ENCODE data around the gene PGC. TPM values are rescaled to one million over a fixed set of nuclear protein-coding genes. Genes with fewer than 3 reads are reported as not detected.

The PGC gene
- total and polyA plus RNA-seq, 2 of the 8 experiments (the other 6 are each of a cell fraction or from before 2014, with no cell fraction given): 0.09 TPM; not detected in 1

DNA sequence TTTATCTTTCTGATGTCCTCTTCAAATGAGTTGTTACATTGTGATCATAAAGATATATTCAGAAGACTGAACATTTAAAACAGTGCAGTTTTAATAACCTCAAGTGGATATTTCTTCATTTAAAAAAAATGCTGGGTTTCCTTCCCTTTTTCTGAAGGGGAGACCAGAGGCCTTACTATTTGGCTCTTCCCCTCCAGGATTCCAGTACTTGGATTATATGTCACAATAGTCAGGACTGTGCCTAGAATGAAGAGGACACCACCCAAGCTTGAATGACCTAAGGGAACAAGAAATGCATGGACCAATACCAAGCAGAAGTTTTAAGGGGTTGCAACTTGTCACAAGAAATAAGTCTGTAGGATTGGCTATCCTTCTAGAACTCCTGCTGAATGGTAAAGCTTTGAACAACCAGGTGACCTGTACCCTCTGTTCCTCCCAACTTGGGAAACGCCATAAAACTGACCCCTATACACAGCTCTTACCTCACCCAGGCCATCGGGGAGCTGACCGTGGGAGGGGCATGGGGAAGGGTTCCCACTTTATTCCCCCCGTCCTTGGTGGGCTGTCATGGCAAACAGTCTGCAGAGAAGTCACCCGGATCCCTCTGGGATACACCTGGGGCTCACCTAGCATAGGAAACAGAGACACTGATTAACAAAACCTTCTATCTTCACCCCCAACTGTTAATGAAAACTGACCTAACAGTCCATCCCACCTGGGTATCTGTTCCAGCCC is 30.5 kb upstream of the PGC start:
- WGBS, 2 experiments (ENCODE audit: extremely low coverage in 1 of 2, insufficient coverage in 1 of 2, insufficient read length in 1 of 2, insufficient replicate concordance in 2 of 2, low coverage in 1 of 2, low lambda C conversion rate in 2 of 2, missing lambda C conversion rate in 1 of 2): 90% methylated on average over 5 of the region's 5 CpGs; no CpG with 5 or more reads in 1 of the 2 experiments
- Histone ChIP-seq H3K14ac (ENCODE audit: insufficient read length) (no peak overlapping the region), H4K20me1 (replicated peaks in 1 of 2; ENCODE audit: control insufficient read depth in 1 of 2, insufficient read depth in 2 of 2, low read length in 2 of 2) (peaks cover 0 to 3% of the 10 kb centered on the region in 2 experiments), H3K4ac (replicated peaks; ENCODE audit: insufficient read length, low read depth, low read length) (no peak overlapping the region), H3K23me2 (ENCODE audit: low read depth, low read length) (peaks cover 8% of the 10 kb centered on the region), H3K9ac (replicated peaks in 1 of 4; ENCODE audit: extremely low read depth in 1 of 4, low read depth in 3 of 4, low read length in 3 of 4) (no peak overlapping the region), H2BK5ac (ENCODE audit: low read depth, low read length) (no peak overlapping the region), H3K4me2 (ENCODE audit: insufficient read depth in 1 of 2, low read depth in 2 of 2, low read length in 2 of 2) (no peak overlapping the region), H3K18ac (ENCODE audit: extremely low read depth, low read length) (no peak overlapping the region), H3K36me3 (ENCODE audit: control insufficient read depth in 2 of 4, insufficient read depth in 4 of 4, low read length in 3 of 4) (peaks cover 0 to 2% (median 0%) of the 10 kb centered on the region in 4 experiments; a peak in 2 of 8 replicates), H3K79me1 (ENCODE audit: low read depth, low read length) (no peaks in the 10 kb centered on the region), H3K27me3 (replicated peaks in 1 of 4; ENCODE audit: control insufficient read depth in 3 of 4, extremely low read depth in 1 of 4, insufficient read depth in 3 of 4, low read length in 3 of 4) (peaks cover 0 to 13% (median 6%) of the 10 kb centered on the region in 4 experiments; a peak in 6 of 7 replicates), H3K27ac (ENCODE audit: low read depth, low read length) (no peak overlapping the region), H4K8ac (ENCODE audit: extremely low read depth, insufficient read depth, low read length) (no peak overlapping the region), H4K5ac (ENCODE audit: insufficient read length, low read depth, low read length) (no peak overlapping the region), H2AK5ac (ENCODE audit: low read depth, low read length) (no peak overlapping the region), H3K23ac (ENCODE audit: insufficient read length) (no peak overlapping the region), H3K4me1 (replicated peaks in 1 of 4; ENCODE audit: control insufficient read depth in 3 of 4, insufficient read depth in 4 of 4, low read length in 3 of 4) (peaks cover 2 to 7% (median 5%) of the 10 kb centered on the region in 4 experiments; a peak in 4 of 7 replicates), H3K4me3 (ENCODE audit: extremely low read depth in 1 of 4, insufficient read depth in 2 of 4, low read depth in 3 of 4, low read length in 4 of 4) (no peak overlapping the region), H3K9me3 (ENCODE audit: insufficient read depth in 2 of 2, low read depth in 1 of 2, low read length in 1 of 2) (no peaks in the 10 kb centered on the region), H2BK20ac (ENCODE audit: low read length) (no peak overlapping the region), H2BK120ac (replicated peaks; ENCODE audit: low read depth, low read length) (no peak overlapping the region), H3K79me2 (ENCODE audit: control insufficient read depth in 1 of 2, insufficient read depth in 2 of 2, low read length in 2 of 2) (no peaks in the 10 kb centered on the region), H2BK15ac (ENCODE audit: low read length) (no peak overlapping the region), H3K56ac (replicated peaks; ENCODE audit: insufficient read length, low read depth, low read length) (no peak overlapping the region), H2BK12ac (ENCODE audit: low read depth, low read length) (no peak overlapping the region), H2AFZ (ENCODE audit: low read length) (no peak overlapping the region), H4K91ac (replicated peaks; ENCODE audit: insufficient read length, low read length) (no peak overlapping the region)
- no peak for DNase-seq (ENCODE audit: low read depth in 1 of 2, low spot score in 2 of 2)
- no peak for FAIRE-seq
- ChIA-PET CTCF (ENCODE audit: partially characterized antibody) (interaction anchor here (1.0 to 5.2 kb wide), 11 partner anchors 10 to 409 kb away, joined by 3 to 58 read pairs (median 10); partner anchors contain the start of genes BYSL, MED20 and TOMM6), POLR2A (ENCODE audit: partially characterized antibody) (interaction anchor here (0.6 to 1.0 kb wide), 2 partner anchors 9 to 12 kb away, joined by 3 read pairs; partner anchors contain the start of gene TOMM6)
- TF ChIP-seq SIRT6 (IDR thresholded peaks at IDR 0.05; ENCODE audit: low read length): no peak
- no peak for TF ChIP-seq RAD21 (IDR thresholded peaks at IDR 0.05 in 1 of 2, conservative IDR thresholded peaks at IDR 0.05 in 1 of 2; ENCODE audit: low read depth in 2 of 2, low read length in 2 of 2)
- TF ChIP-seq SAP30 (IDR thresholded peaks at IDR 0.05; ENCODE audit: insufficient read depth, insufficient replicate concordance, low read length): no peak
- no peak for TF ChIP-seq CTBP2 (IDR thresholded peaks at IDR 0.05; ENCODE audit: borderline replicate concordance, insufficient read depth, insufficient read length, low read length)
- no peak for TF ChIP-seq BCL11A (IDR thresholded peaks at IDR 0.05; ENCODE audit: low read depth in 2 of 2, low read length in 2 of 2)
- no peak for TF ChIP-seq NANOG (IDR thresholded peaks at IDR 0.05; ENCODE audit: insufficient read depth, low read depth, low read length, poor library complexity, severe bottlenecking)
- TF ChIP-seq ZNF274 (IDR thresholded peaks at IDR 0.05; ENCODE audit: borderline replicate concordance, extremely low read depth, low read length): no peak
- TF ChIP-seq SIX5 (IDR thresholded peaks at IDR 0.05; ENCODE audit: low read depth, low read length): no peak

All from H1 (cell line).